GM13976 (cell line): ENCODE data around the gene RPL18.

Experiments used
- DNase-seq: peaks from one replicate; pipeline ENCODE4 v3.0.0; 2012; ENCODE audit warnings: low spot score
- CTCF ChIP-seq: IDR thresholded peaks from 2 replicates; pipeline ENCODE4 v1.5.1; 2012; ENCODE audit warnings: borderline replicate concordance, mild to moderate bottlenecking; ENCODE audit not compliant: insufficient read depth; ENCODE audit errors: extremely low read depth, missing control alignments, control extremely low read depth
- in situ Hi-C: fragments of 300-500 bp; cut with MboI; formaldehyde crosslinking; loops from one replicate; pipeline ENCODE4 v1.12.0; 2022; ENCODE audit warnings: low sequenced_read_pairs, mixed read lengths, inconsistent platforms; ENCODE audit not compliant: unreplicated experiment

Gene RPL18

GRCh38 chr19:48644839-48645619 is 26.1 kb upstream of the RPL18 start:
- DNase-seq = peak; percentile 82
- in situ Hi-C loops = no loop called here
- no peak for TF ChIP-seq CTCF

- DNase-seq = no peak
- TF ChIP-seq CTCF = no peak
- in situ Hi-C loops = no loop called here
Measured at GRCh38 chr19:48644355-48644754, 25.4 kb upstream of the RPL18 start.

GRCh38 chr19:48642862-48643261 is 23.9 kb upstream of the RPL18 start:
- no peak for TF ChIP-seq CTCF
- in situ Hi-C loops = no loop called here
- no peak for DNase-seq

DNA sequence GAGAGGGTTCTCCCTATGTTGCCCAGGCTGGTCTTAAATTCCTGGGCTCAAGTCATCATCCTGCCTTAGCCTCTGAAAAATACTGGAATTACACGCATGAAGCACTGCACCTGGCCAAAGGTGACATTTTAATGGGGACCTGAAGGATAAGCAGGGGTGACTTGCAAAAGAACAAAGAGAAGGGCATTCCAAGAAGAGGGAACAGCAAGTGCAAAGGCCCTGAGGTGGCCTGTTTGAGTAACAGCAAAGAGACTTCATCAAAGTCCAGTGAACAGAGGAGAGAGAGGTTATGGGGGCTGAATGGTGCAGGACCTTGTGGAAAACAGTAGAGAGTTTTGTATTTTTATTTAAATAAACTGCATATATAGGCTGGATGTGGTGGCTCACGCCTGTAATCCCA is 22.9 kb upstream of the RPL18 start:
- no peak for TF ChIP-seq CTCF
- no peak for DNase-seq
- in situ Hi-C loops = no loop called here

DNA sequence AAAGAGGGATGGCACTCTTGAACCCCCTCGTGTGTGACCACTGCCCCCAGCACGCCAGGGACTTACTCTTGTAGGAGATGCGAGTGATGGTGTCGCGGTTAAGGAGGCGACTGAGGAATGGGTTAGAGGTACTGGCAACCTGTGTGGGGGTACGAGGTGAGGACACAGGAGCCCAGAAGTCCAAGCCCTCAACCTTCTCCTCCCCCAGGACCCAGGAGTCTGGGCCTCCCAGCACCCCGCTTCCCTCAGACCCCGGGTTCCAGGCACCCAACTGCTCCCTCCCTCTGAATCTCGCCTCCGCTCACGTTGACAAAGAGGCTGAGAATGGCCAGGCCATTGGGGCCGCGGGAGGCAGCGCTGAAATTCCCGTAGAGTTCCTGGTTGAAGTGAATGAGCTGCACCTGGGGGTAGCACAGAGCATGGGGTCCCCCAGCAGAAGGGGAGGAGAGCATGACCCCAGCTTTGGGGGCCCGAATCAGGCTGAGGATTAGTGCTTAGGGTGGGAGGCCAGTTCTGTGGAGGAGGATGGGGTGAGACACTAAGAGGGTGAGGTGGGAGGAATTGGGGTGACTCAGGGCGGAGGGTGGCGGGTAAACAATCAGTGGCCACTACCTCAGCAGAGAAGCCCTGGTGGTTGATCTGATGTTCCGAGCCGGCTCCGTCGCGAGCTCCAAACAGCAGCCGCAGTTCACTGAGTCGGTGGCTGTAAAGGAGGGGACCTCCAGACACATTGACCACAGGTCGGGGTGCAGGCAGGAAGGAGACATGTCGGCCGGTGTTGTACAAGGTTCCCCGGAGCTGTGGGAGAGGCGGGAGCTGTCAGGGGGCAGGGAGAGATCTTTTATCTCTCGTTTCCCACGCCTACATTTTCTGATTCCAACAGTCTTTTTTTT is 20.8 kb upstream of the RPL18 start:
- no peak for TF ChIP-seq CTCF
- in situ Hi-C loops = no loop called here
- no peak for DNase-seq

DNA sequence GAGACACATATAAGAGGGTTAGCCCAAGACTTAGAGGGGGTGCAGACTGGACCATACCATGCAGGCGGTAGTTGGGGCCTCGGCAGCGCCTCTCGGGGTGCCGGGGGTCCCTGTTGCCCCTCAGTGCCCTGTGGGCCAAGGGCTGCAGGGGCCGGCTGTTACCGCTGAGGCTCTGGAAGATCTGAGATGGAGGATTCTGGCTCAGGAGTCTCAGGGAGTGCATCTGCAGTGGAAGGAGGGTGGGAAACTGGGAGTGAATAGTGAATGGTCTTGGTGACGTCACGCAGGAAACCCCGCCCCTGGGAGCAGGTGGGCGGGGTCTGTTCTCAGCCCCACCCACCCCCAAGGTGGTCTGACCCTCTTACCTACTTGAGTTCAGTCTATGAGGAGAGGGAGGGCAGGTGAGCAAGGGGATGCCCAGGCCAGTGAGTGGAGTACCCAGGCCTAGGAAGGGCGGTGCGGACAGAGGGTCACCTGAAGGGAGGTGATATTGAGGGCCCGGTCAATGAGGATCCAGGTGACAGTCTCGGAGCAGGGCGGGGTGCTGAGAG is 19.9 kb upstream of the RPL18 start:
- DNase-seq = no peak
- TF ChIP-seq CTCF = no peak
- in situ Hi-C loops = no loop called here
